AG09309 (cell line): Measurements from ENCODE around the gene ITGA2.

Source experiments
- DNase-seq: peaks from one replicate; pipeline ENCODE4 v3.0.0-alpha.2; 2010; ENCODE audit warnings: low read depth
- H3K4me3 ChIP-seq: 2 replicates; pipeline ENCODE4 v1.5.1; 2011; ENCODE audit warnings: mild to moderate bottlenecking, low read depth, low read length, moderate library complexity; ENCODE audit not compliant: control insufficient read depth
- TF ChIP-seq, protein P1 (sequence below): IDR thresholded peaks from 2 replicates; pipeline ENCODE4 v1.5.1; 2011; ENCODE audit warnings: mild to moderate bottlenecking, low read depth, low read length, inconsistent platforms; ENCODE audit not compliant: insufficient read depth, control insufficient read depth; ENCODE audit errors: missing control alignments

The ITGA2 gene

GRCh38 chr5:53035868-53036381, 46.8 kb downstream of the ITGA2 start:
- no peak overlapping the region for H3K4me3 ChIP-seq
- TF ChIP-seq, protein P1, sequence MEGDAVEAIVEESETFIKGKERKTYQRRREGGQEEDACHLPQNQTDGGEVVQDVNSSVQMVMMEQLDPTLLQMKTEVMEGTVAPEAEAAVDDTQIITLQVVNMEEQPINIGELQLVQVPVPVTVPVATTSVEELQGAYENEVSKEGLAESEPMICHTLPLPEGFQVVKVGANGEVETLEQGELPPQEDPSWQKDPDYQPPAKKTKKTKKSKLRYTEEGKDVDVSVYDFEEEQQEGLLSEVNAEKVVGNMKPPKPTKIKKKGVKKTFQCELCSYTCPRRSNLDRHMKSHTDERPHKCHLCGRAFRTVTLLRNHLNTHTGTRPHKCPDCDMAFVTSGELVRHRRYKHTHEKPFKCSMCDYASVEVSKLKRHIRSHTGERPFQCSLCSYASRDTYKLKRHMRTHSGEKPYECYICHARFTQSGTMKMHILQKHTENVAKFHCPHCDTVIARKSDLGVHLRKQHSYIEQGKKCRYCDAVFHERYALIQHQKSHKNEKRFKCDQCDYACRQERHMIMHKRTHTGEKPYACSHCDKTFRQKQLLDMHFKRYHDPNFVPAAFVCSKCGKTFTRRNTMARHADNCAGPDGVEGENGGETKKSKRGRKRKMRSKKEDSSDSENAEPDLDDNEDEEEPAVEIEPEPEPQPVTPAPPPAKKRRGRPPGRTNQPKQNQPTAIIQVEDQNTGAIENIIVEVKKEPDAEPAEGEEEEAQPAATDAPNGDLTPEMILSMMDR, result no peak
- DNase-seq, result no peak

DNA sequence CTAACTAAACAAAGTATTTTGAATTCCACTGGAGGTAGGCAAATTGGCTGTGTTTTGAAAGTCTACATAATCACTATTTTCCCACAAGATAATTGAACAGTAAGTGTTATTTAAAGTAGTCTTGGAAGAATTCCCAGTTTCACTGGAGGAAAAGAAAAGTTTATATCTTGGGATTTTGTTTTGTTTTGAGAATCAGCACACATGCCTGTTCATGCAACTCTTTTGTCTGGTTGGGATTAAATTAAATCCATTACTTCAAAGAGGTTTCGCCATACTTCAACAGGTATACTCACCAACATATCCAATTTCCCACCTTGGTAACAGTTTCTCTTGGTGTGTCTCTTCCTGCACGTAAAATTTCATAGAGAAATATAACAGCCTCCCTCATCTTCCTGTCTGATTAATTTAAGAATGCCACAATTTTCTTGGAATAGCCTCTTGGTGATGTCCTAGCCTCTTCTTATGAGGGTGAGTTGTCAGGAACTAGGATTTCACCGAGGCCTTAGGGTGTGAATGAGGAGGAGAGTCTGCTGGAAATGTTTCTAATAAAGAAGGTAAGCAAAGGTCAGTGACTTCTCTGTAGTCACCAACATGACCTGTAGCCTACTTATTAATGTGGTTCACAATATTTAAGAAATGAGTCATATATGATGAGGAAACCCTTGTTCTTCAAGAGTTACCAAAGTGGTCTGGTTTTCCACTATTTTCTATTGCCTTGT, 48.1 kb downstream of the ITGA2 start:
- TF ChIP-seq, protein P1, result no peak
- H3K4me3 ChIP-seq, result no peak overlapping the region
- no peak for DNase-seq

DNA sequence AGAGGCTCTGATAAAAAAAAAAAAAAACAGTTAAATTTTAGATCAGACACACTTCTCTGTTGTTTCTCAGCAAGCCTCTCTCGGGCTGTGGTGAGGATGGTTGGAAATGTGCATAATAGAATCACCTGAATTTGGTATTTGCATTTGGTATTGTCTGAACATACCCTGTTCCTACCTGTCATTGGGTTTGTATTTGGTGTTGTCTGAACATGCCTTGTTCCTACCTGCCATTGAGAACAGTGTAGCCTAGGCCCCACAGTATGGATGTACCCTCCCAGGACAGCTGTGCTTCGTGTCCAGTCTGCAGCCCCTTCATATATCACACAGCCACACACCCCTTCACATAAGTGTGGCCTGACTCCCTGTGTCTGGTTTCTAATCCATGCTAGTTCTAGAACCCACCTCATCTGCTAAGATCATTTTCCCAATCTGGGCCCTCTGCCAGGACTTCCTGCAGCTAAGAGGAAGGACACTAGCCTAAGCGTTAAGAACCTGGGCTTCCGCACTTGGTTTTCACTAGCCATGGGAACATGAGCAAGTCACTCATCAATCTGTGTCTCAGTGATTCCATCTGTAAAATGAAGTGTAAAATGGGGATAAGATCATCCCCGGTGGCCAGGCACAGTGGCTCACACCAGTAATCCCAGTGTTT, 49.2 kb downstream of the ITGA2 start:
- TF ChIP-seq, protein P1, result no peak
- DNase-seq, result no peak
- no peak overlapping the region for H3K4me3 ChIP-seq

DNA sequence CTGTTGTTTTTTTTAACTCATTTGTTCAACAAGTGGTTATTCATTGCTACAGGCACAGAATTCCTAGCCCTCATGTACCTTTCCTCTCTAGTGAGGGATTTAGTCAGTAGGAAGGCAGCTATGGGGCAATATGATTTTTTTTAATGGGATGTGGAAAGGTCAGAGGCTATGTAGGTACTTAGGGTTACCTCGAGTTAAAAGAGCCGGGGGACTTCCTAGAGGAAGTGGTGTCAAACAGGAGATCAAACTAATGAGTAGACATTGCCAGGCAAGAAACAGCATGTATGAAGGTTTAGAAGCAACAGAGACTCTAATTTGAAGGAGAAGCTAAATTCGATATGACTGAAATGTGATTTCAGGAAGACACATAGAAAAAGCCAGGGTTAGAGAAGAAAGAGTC, 50.7 kb downstream of the ITGA2 start:
- DNase-seq, result no peak
- TF ChIP-seq, protein P1, result no peak
- H3K4me3 ChIP-seq, result no peak overlapping the region

- TF ChIP-seq, protein P1, result no peak
- DNase-seq, result no peak
- no peak overlapping the region for H3K4me3 ChIP-seq
These were observed 52.0 kb downstream of the ITGA2 start for GRCh38 chr5:53041071-53041692.

- H3K4me3 ChIP-seq, result no peak overlapping the region
- no peak for DNase-seq
- TF ChIP-seq, protein P1, result no peak
These were observed 52.6 kb downstream of the ITGA2 start for GRCh38 chr5:53041740-53042139.
